HL-60 (cell line): ENCODE data around the gene ASCC3.

ENCODE experiments used
- CTCF ChIP-seq: IDR thresholded peaks from one replicate; pipeline ENCODE4 v1.5.1; 2011; ENCODE audit warnings: low read length, control low read depth, inconsistent platforms; ENCODE audit not compliant: insufficient read depth
- POLR2AphosphoS5 ChIP-seq: IDR thresholded peaks from 2 replicates; pipeline ENCODE4 v1.6.1; 2012; ENCODE audit warnings: low read depth
- REST ChIP-seq: IDR thresholded peaks from 2 replicates; pipeline ENCODE4 v1.6.1; 2012; ENCODE audit warnings: low read depth; ENCODE audit not compliant: insufficient replicate concordance
- SPI1 ChIP-seq: IDR thresholded peaks from 2 replicates; pipeline ENCODE4 v1.6.1; 2012; ENCODE audit warnings: low read depth, mild to moderate bottlenecking, borderline replicate concordance

DNA sequence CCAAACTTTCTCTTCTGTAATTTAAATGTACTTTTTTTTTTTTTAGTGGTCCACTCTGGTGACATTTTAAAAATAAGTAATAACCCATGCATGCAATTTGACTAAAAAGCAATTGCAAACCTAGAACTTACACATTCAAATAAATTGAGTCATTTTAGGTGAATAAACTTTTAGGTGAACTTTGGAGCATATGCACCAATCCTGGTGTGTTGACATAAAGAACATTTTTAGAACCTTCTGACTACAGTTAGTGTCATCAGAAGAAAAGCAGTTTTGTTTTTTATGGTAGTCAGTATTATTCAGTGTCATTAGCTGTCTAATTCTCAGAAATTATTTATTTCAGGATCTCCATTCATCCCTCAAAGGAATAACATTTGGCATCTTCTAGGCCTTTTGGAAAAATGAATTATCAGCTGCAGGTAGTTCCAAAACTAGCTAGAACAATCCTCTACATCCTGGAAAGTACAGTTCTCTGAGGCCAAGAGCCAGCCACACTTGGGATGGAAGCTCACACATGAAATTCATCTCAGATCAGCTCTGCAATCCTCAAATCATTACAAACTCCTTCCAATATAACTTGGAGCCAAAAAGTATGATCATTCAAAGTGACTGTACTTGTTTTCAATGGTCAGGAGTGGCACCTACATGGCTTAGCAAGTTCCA is 378.0 kb downstream of the ASCC3 start:
- TF ChIP-seq CTCF (no peak), REST (no peak), SPI1 (no peak), POLR2AphosphoS5 (no peak)
